Middle frontal gyrus (tissue), 1 donor: ENCODE results near the gene PARP15.

Source experiments
- DNase-seq: peaks from one replicate; pipeline ENCODE4 v3.0.0-alpha.2; 2015; ENCODE audit warnings: low spot score; ENCODE audit errors: extremely low spot score

PARP15 gene

DNA sequence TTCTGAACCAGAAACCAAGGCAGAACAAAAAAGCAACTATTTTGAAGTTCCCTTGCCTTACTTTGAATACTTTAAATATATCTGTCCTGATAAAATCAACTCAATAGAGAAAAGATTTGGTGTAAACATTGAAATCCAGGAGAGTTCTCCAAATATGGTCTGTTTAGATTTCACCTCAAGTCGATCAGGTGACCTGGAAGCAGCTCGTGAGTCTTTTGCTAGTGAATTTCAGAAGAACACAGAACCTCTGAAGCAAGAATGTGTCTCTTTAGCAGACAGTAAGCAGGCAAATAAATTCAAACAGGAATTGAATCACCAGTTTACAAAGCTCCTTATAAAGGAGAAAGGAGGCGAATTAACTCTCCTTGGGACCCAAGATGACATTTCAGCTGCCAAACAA lies 8.7 kb upstream of the PARP15 start:
- DNase-seq = no peak

- DNase-seq = no peak
These were observed 4.5 kb upstream of the PARP15 start for GRCh38 chr3:122572940-122573412.

- no peak for DNase-seq
These were observed 1.1 kb upstream of the PARP15 start for GRCh38 chr3:122576174-122576940.

- no peak for DNase-seq
These were observed 755 bp downstream of the PARP15 start for GRCh38 chr3:122578069-122578740.

- DNase-seq = no peak
These were observed 3.0 kb downstream of the PARP15 start for GRCh38 chr3:122580470-122580869.

- no peak for DNase-seq
These were observed 4.2 kb downstream of the PARP15 start for GRCh38 chr3:122581622-122582021.

DNA sequence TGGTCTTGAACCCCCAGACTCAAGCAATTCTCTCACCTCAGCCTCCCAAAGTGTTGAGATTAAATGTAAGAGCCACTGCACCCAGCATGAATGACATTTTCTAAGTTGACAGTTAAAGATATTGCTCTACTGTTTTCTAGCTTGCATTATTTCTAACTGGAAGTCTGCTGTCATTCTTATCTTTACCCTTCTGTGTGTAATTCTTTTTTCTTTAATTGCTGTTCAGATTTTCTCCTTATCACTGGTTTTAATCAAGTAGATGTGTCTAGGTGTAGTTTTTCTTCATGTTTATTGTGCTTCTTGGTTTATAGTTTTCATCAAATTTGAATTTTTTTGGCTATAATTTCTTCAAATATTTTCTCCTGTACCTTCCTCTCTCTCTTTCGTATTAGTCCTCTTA lies 4.9 kb downstream of the PARP15 start:
- DNase-seq = no peak

GRCh38 chr3:122586098-122586497 lies 8.6 kb downstream of the PARP15 start:
- DNase-seq = no peak

- DNase-seq = no peak
These were observed 9.5 kb downstream of the PARP15 start for GRCh38 chr3:122586773-122587485.

GRCh38 chr3:122587572-122587971 lies 10.1 kb downstream of the PARP15 start:
- no peak for DNase-seq

DNA sequence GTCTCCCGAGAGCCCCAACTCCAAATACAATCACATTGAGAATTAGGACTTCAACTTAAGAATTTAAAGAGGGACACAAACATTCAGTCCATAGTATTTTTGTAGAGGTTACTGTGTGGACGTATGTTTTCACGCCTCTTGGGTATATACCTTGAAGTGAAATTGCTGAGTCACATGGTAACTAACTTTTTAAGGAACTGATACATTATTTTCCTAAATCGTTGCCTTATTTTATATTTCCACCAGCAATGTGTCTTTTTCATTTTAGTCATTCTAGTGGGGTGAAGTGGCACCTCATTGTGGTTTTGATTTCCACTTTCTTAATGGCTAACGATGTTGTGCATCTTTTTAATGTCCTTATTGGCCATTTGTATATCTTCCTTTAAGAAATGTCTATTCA lies 11.8 kb downstream of the PARP15 start:
- DNase-seq = no peak

- DNase-seq = no peak
These were observed 13.2 kb downstream of the PARP15 start for GRCh38 chr3:122590610-122591009.

- DNase-seq = no peak
These were observed 16.6 kb downstream of the PARP15 start for GRCh38 chr3:122594025-122594424.

- DNase-seq = no peak
These were observed 20.7 kb downstream of the PARP15 start for GRCh38 chr3:122598151-122598550.

GRCh38 chr3:122598556-122598955 lies 21.1 kb downstream of the PARP15 start:
- no peak for DNase-seq

- no peak for DNase-seq
These were observed 24.7 kb downstream of the PARP15 start for GRCh38 chr3:122602011-122602710.

DNA sequence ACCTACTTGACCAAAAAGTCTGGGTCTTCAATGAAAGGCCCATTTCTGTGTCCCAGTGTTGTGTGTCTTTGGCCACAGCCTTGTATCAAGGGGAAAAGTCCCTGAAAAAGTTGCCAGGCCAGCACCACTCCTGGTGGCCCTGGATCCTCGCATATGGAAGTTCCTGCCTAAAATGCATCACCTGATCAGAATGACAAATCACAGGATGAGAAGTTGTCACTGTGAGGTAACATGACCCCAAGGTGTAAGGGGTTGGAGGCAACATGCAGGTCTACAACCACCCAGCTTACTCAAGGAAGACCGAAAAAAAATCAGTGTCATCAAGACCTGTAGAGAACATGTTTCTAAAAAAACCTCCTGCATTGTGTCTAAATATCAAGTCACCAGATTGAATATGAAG lies 25.6 kb downstream of the PARP15 start:
- no peak for DNase-seq

- DNase-seq = no peak
These were observed 28.9 kb downstream of the PARP15 start for GRCh38 chr3:122606330-122606729.

- DNase-seq = no peak
These were observed 31.5 kb downstream of the PARP15 start for GRCh38 chr3:122608916-122609315.

- no peak for DNase-seq
These were observed 32.5 kb downstream of the PARP15 start for GRCh38 chr3:122609798-122610559.

- no peak for DNase-seq
These were observed 35.2 kb downstream of the PARP15 start for GRCh38 chr3:122612696-122613095.
